DND-41 (cell line): ENCODE data around the gene FHIT.

Experiments
- ATAC-seq: fragments of 200-7000 bp; cut with Tn5 transposase; 3 replicates; pipeline ENCODE4 v1.9.1; 2021; ENCODE audit warnings: low read depth; ENCODE audit not compliant: insufficient read depth
- DNase-seq: peaks from one replicate; pipeline ENCODE4 v3.0.0-alpha.2; 2020
- H2AFZ ChIP-seq: 2 replicates; pipeline ENCODE4 v1.6.0; 2012; ENCODE audit warnings: low read depth, low read length
- H3K27ac ChIP-seq: 2 replicates; pipeline ENCODE4 v1.5.1; 2012; ENCODE audit warnings: low read length, inconsistent platforms
- H3K27me3 ChIP-seq: fragments of 200-600 bp; sonication (generic); 2 replicates; pipeline ENCODE4 v1.6.0; 2012; ENCODE audit warnings: low read length, mild to moderate bottlenecking, inconsistent platforms; ENCODE audit not compliant: insufficient read depth, poor library complexity
- H3K36me3 ChIP-seq: 2 replicates; pipeline ENCODE4 v1.5.1; 2012; ENCODE audit warnings: low read length, inconsistent platforms; ENCODE audit not compliant: insufficient read depth
- H3K4me1 ChIP-seq: 2 replicates; pipeline ENCODE4 v1.5.1; 2012; ENCODE audit warnings: mild to moderate bottlenecking, low read length; ENCODE audit not compliant: insufficient read depth
- H3K4me2 ChIP-seq: 2 replicates; pipeline ENCODE4 v1.6.0; 2012; ENCODE audit warnings: mild to moderate bottlenecking, moderate library complexity, low read length, inconsistent platforms; ENCODE audit not compliant: insufficient read depth
- H3K4me3 ChIP-seq, 2 experiments: fragments of 200-600 bp in 1 of 2; shearing (Covaris generic) in 1 of 2; 2 replicates each; pipeline ENCODE4 v1.5.1; 2012 to 2016; ENCODE audit warnings: inconsistent platforms in 2 of 2, low read length in 2 of 2, mild to moderate bottlenecking in 2 of 2, low read depth in 1 of 2, moderate library complexity in 1 of 2
- H3K79me2 ChIP-seq: 2 replicates; pipeline ENCODE4 v1.6.0; 2012; ENCODE audit warnings: low read length, inconsistent platforms; ENCODE audit not compliant: insufficient read depth
- H3K9ac ChIP-seq: 2 replicates; pipeline ENCODE4 v1.6.0; 2012; ENCODE audit warnings: low read depth, mild to moderate bottlenecking, inconsistent platforms, low read length, moderate library complexity
- H3K9me3 ChIP-seq: 2 replicates; pipeline ENCODE4 v1.5.1; 2012; ENCODE audit warnings: low read length, moderate library complexity, mild to moderate bottlenecking, inconsistent platforms; ENCODE audit not compliant: insufficient read depth, severe bottlenecking
- H4K20me1 ChIP-seq: 2 replicates; pipeline ENCODE4 v1.6.0; 2012; ENCODE audit warnings: low read length; ENCODE audit not compliant: insufficient read depth
- EZH2 ChIP-seq: IDR thresholded peaks from 3 replicates; pipeline ENCODE4 v1.6.1; 2012; ENCODE audit warnings: borderline replicate concordance, low read depth, mild to moderate bottlenecking, moderate library complexity, low read length, inconsistent platforms; ENCODE audit not compliant: severe bottlenecking
- TF ChIP-seq, protein P1 (sequence below): IDR thresholded peaks from 2 replicates; pipeline ENCODE4 v1.5.1; 2012; ENCODE audit warnings: borderline replicate concordance, low read length, moderate library complexity, mild to moderate bottlenecking; ENCODE audit not compliant: poor library complexity, severe bottlenecking; ENCODE audit errors: extremely low read depth

Gene FHIT

DNA sequence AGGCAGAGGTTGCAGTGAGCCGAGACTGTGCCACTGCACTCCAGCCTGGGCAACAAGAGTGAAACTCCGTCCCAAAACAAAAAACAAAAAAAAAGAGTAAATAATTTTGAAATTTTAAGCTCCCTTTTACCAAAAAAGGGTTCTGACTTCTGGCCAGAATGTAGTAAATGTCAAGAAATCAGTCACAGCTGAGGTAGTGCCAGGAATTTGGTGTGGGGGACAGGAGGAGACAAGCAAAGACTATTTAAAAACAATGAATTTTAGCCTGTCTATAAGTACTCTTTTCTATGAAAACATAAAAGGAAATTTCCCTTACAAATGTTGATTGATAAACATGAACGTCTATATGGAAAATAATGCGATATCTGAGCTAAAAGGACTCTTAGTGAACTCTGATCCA, 363.7 kb downstream of the FHIT start:
- ATAC-seq (no peak), DNase-seq (no peak)
- H2AFZ ChIP-seq, result no peak overlapping the region
- H3K4me2 ChIP-seq, result no peak overlapping the region
- no peaks in the 10 kb centered on the region for H3K4me1 ChIP-seq
- no peaks in the 10 kb centered on the region for H3K9me3 ChIP-seq
- no peaks in the 10 kb centered on the region for H3K36me3 ChIP-seq
- H3K79me2 ChIP-seq, result no peaks in the 10 kb centered on the region
- TF ChIP-seq EZH2, result no peak
- TF ChIP-seq, protein P1, sequence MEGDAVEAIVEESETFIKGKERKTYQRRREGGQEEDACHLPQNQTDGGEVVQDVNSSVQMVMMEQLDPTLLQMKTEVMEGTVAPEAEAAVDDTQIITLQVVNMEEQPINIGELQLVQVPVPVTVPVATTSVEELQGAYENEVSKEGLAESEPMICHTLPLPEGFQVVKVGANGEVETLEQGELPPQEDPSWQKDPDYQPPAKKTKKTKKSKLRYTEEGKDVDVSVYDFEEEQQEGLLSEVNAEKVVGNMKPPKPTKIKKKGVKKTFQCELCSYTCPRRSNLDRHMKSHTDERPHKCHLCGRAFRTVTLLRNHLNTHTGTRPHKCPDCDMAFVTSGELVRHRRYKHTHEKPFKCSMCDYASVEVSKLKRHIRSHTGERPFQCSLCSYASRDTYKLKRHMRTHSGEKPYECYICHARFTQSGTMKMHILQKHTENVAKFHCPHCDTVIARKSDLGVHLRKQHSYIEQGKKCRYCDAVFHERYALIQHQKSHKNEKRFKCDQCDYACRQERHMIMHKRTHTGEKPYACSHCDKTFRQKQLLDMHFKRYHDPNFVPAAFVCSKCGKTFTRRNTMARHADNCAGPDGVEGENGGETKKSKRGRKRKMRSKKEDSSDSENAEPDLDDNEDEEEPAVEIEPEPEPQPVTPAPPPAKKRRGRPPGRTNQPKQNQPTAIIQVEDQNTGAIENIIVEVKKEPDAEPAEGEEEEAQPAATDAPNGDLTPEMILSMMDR, result no peak
- H4K20me1 ChIP-seq, result no peaks in the 10 kb centered on the region
- no peak overlapping the region for H3K4me3 ChIP-seq
- no peak overlapping the region for H3K27ac ChIP-seq
- H3K9ac ChIP-seq, result no peak overlapping the region
- no peaks in the 10 kb centered on the region for H3K27me3 ChIP-seq

DNA sequence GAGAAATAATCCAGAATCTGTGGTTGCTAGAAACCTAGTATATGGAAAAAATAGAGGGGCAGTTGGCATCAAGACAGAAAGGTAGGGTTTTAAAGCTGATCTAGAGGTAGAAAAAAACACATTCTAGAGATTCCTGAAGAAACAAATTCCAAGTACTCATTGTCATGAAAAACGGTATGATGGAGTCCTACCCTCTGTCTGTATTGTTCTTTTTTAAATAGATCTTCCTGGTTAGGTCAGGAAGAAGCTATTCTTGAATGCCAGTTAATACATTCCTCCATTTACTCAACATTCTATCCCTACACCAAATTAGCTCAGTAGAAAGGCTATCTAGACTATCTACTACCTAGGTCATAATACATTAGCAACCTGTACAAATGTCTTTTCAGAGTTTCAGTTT, 364.7 kb downstream of the FHIT start:
- Histone ChIP-seq H2AFZ (no peak overlapping the region), H3K27ac (no peak overlapping the region), H3K9ac (no peak overlapping the region), H4K20me1 (no peaks in the 10 kb centered on the region), H3K4me2 (no peak overlapping the region), H3K4me3 (no peak overlapping the region), H3K79me2 (no peaks in the 10 kb centered on the region), H3K36me3 (no peaks in the 10 kb centered on the region), H3K4me1 (no peaks in the 10 kb centered on the region), H3K9me3 (no peaks in the 10 kb centered on the region), H3K27me3 (no peaks in the 10 kb centered on the region)
- no peak for TF ChIP-seq EZH2
- TF ChIP-seq, protein P1, result no peak
- DNase-seq (no peak), ATAC-seq (no peak)

DNA sequence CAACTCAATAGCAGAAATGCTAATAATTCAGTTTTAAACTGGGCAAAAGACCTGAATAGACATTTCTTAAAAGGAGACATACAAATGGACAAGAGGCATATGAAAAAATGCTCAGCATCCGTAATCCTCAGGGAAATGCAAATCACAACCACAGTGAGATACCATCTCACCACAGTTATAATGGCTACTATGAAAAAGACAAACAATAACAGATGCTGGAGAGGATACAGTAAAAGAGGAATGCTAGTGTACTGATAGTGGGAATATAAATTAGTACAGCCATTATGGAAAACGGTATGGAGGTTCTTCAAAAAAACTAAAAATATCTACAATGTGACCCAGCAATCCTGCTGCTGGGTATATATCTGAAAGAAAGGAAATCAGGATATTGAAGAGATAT, 367.2 kb downstream of the FHIT start:
- no peaks in the 10 kb centered on the region for H3K27me3 ChIP-seq
- no peaks in the 10 kb centered on the region for H3K36me3 ChIP-seq
- H3K4me1 ChIP-seq, result no peaks in the 10 kb centered on the region
- no peaks in the 10 kb centered on the region for H3K79me2 ChIP-seq
- H2AFZ ChIP-seq, result no peak overlapping the region
- no peak overlapping the region for H3K4me2 ChIP-seq
- DNase-seq (no peak), ATAC-seq (no peak)
- H3K9me3 ChIP-seq, result peaks cover 4% of the 10 kb centered on the region
- no peak overlapping the region for H3K4me3 ChIP-seq
- H3K27ac ChIP-seq, result no peak overlapping the region
- H3K9ac ChIP-seq, result no peak overlapping the region
- no peaks in the 10 kb centered on the region for H4K20me1 ChIP-seq
- no peak for TF ChIP-seq EZH2
- TF ChIP-seq, protein P1, result no peak

DNA sequence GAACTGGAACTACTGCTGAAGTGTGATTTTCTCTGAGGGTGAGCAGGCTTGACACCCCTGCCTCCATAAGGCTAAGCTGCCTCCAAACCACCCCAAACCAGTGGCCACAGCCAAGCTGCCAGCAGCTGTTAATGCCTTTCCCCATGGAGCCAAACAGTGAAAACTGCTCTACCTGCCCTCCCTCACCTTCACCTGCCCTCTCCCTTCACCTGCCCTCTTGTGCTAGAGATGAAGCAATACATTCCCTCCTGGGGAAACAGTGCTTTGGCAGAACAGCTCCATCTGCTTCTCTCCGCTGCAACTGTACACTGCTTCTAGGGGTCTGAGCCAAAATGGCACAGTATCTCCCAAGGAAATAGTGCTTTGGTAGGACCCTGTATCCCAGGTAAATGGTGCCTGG, 374.1 kb downstream of the FHIT start:
- H3K4me3 ChIP-seq, result no peak overlapping the region
- H3K9me3 ChIP-seq, result peaks cover 4% of the 10 kb centered on the region
- no peaks in the 10 kb centered on the region for H3K36me3 ChIP-seq
- no peaks in the 10 kb centered on the region for H3K4me1 ChIP-seq
- no peak for ATAC-seq
- H4K20me1 ChIP-seq, result no peaks in the 10 kb centered on the region
- no peak overlapping the region for H2AFZ ChIP-seq
- no peaks in the 10 kb centered on the region for H3K27me3 ChIP-seq
- no peak overlapping the region for H3K9ac ChIP-seq
- no peak overlapping the region for H3K27ac ChIP-seq
- DNase-seq, result no peak
- no peak for TF ChIP-seq EZH2
- TF ChIP-seq, protein P1, result no peak
- H3K79me2 ChIP-seq, result no peaks in the 10 kb centered on the region
- no peak overlapping the region for H3K4me2 ChIP-seq
